ENCODE results near the gene CIDEB.

- no peak for TF ChIP-seq REST (IDR thresholded peaks at IDR 0.05; ENCODE audit: insufficient read depth in 1 of 2, low read depth in 2 of 2, low read length in 2 of 2)
- no peak for TF ChIP-seq SIN3A (IDR thresholded peaks at IDR 0.05; ENCODE audit: borderline replicate concordance, insufficient read depth, low read length)
Observed at GRCh38 chr14:24261969-24262327, 45.8 kb downstream of the CIDEB start.

All from PFSK-1 (cell line).